Measurements from ENCODE around the gene RABL6.
"Not testable (repeated sequence)": the region's sequence is repeated elsewhere in the genome, so short reads cannot be mapped to it uniquely, and the experiment has no call there.

Gene RABL6

DNA sequence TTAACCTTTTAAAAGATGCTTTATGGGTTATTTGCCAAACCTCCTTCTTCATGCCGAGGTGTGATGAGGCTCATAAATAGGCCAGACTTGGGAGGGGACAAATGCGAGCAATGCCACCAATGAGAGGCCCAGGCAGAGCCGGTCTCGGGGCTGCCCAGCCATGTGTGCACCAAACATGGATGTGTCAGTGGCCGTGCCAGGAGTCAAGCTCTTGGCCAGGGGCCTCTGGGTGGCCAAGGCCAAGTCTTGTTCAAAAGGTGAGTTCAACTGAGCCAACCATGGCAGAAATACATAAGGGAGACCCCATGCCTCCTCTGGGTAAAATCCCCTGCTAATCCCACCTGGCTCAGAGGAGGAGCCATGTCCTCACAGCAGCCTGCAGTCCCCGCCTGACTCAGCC, 32.6 kb upstream of the RABL6 start:
- DNase-seq (ENCODE audit: low spot score) = no peak

DNA sequence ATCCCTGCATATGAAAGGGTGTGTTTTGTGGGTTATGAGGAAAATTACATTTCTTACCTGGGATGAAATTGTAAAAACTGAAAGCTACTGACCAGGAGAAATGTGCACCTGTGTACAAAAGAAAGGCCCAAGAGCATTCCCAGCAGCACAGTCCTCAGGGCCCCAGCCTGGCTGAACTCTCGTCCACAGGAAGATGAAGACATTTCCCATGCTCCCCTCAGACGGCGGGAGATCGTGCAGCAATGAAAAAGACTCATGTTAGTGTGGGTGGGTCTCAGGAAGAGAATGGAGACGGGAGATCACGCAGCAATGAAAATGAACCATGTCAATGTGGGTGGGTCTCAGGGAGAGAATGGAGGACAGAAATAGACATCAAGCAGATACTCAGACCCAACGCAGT, 30.8 kb upstream of the RABL6 start:
- DNase-seq (ENCODE audit: low spot score) = no peak

DNA sequence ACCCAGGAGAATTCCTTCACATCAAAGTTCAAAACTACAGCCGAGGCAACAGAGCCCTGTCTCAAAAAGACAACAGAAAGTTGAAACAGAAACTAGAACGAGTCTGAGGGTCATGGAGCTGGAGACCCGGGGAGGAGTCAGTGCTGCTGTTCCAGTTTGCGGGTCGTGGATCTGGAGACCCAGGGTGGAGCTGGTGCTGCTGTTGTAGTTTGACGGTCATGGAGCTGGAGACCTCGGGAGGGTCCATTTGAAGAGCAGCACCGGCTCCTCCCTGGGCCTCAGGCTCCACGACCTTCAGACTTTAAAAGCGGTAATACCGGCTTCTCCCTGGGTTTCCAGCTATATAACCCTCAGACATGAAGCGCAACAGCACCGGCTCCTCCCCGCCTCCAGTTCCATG, 30.4 kb upstream of the RABL6 start:
- DNase-seq (ENCODE audit: low spot score) = no peak

DNA sequence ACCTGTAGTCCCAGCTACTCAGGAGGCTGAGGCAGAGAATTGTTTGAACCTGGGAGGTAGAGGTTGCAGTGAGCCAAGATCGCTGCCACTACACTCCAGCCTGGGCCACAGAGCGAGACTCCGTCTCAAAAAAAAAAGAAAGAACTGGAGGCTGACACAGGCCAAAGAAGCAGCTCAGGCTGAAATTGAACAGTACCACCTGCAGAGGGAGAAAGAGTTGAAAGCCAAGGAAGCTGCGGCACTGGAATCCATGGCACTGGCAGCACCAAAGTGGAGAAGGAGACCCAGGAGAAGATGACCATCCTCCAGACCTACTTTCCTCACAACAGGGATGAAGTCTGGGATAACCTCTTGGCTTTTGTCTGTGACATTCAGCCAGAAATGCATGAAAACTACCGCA, 27.9 kb upstream of the RABL6 start:
- no peak for DNase-seq (ENCODE audit: low spot score)

DNA sequence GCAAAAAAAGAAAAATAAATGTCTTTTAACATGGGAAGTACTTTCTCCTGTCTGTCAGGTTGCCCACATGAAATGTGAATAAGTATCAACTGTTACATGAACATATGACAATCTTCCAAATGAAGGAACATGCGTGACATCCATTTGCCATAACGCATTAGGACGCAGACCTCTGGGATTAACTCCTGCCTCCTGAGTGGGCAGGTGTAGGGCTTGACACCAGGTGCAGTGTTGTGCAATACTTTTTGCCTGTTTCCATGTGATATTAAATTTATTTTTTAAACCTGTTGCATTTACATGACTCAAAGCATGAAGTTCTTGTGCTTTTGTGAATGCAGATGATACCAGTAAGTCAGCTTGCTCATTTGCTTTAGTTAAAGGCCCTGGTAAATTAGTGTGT, 25.3 kb upstream of the RABL6 start:
- no peak for DNase-seq (ENCODE audit: low spot score)

DNA sequence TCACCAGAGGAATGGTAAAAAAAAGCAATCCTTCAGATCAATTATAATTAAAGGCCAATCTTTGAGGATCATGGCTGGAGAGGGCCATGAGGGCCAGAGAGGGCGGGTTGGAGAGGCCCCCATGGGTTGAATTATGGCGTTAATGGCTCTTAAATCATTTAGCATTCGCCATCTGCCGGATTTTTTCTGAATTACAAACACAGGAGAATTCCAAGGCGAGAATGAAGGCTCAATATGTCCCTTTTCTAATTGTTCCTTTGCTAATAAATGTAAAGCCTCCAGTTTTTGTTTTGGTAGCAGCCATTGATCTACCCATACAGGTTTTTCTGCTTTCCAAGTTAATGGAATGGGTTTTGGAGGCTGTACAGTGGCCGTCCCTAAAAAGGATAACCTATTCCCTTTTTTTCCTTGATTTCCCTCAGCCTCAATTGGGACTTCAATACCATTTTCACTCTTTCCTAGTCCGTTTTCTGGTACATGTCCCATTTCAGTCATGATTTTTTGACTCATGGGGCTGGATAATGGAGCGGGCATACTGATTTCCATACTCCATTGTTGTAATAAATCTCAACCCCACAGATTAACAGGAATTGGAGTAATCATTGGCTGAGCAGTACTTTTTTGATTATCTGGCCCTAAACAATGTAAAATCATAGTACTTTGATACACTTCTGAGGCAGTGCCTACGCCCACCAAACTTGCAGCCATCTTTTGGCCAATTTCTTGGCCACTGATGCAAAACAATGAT, 23.3 kb upstream of the RABL6 start:
- no peak for DNase-seq (ENCODE audit: low spot score)

DNA sequence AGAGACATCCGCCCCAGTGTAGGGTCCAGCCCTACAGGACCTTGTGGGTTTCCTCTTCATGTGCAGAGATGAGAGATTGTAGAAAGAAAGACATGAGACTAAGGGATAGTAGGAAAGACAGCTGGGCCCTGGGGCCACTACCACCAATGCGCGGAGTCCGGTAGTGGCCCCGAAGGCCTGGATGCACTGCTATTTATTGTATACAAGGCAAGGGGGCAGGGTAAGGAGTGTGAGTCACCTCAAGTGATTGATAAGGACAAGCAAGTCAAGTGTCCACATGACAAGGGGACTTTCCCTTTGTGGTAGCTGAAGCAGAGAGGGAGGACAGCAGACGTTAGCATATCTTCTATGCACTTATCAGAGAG, 22.8 kb upstream of the RABL6 start:
- no peak for DNase-seq (ENCODE audit: low spot score)

DNA sequence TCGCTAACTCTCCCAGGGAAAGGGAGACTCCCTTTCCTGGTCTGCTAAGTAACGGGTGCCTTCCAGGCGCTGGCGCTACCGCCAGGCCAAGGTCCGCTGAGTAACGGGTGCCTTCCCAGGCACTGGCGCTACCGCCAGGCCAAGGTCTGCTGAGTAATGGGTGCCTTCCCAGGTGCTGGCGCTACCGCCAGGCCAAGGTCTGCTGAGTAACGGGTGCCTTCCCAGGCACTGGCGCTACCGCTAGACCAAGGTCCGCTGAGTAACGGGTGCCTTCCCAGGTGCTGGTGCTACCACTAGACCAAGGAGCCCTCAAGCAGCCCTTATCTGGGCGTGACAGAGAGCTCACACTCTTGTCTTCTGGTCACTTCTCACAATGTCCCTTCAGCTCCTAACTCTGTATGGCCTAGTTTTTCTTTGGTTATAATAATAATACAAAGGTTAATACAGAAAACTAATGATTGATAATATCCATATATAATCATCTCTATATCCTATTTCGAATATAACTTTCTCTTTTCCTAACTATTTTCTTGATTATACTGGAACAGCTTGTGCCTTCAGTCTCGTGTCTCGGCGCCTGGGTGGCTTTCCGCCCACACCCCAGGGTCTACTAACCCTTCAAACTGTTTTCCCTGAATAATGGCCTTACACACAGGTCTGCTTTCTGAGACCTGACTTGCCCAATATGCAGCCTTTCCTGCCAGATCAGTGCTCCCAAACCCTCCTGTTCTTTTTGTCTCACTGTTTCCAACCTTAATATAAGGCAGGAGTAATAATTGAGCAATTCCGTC, 22.0 kb upstream of the RABL6 start:
- DNase-seq (ENCODE audit: low spot score) = not testable (repeated sequence)

DNA sequence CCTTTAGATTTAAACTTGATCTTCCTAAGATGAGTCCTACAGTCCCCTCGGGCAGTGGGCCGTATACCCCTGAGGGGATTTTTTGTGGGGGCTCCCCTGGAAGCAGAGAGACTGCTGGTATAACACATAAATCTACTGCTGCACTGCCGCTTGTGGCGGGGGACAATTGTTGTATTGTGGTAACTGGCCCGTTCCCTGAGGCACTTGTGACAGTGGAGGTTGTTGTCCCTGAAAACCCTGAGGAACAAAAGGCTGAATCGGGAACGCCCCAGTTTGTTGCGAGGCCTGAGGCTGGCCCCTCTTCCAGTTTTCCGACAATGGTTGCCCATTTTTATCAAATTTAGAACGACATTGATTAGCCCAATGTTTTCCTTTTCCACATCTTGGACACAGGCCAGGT, 21.3 kb upstream of the RABL6 start:
- DNase-seq (ENCODE audit: low spot score) = peak; percentile 77

DNA sequence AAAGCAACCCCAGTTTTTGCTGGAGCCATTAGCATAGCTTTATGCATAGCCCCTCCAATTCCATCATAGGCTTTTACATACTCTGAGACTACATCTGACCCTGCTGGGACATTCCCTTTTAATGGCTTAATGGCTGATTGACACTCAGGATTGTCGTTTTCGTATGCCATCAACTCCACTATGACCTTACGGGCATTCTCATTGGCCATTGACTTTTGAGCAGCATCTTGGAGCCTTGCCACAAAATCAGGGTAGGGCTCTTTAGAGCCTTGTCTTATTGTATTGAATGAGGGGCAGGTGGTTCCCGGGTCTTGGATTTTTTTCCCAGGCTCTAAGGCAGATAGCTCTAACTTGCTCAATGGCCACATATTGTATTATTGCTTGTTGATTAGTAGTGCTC, 20.8 kb upstream of the RABL6 start:
- DNase-seq (ENCODE audit: low spot score) = not testable (repeated sequence)

DNA sequence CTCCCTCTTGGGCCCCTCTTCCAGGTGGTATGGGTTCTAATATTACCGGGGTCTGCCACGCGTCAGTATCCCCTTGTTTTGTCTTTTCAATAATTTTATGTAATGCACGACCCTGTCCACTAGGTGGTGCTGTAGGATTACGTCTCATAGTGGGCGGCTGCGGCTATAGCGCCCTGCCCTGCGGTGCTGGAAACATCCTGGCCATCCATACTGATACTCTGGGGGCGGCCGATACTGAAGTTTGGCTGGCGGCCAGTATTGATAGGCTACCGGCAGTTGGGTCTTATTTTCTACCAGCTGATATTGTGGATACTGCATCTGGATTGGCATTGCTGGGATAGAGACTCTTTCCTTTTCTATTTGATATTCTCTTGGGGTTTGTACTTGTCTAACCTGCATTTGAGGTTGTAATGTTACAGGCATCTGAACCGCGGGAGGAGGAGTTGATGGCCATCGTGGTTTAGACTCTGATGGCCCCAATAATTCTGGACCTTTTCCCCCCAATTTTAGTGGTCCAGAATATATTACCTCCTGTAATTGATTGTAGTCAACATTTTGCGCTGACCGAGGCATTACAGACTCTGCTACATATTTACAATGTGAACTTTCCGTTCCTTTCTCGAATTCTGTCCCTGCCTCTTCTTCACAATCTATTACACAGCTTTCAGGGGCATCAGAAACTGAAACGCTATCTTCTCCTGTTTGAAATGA, 19.9 kb upstream of the RABL6 start:
- peak; percentile 77 for DNase-seq (ENCODE audit: low spot score)

DNA sequence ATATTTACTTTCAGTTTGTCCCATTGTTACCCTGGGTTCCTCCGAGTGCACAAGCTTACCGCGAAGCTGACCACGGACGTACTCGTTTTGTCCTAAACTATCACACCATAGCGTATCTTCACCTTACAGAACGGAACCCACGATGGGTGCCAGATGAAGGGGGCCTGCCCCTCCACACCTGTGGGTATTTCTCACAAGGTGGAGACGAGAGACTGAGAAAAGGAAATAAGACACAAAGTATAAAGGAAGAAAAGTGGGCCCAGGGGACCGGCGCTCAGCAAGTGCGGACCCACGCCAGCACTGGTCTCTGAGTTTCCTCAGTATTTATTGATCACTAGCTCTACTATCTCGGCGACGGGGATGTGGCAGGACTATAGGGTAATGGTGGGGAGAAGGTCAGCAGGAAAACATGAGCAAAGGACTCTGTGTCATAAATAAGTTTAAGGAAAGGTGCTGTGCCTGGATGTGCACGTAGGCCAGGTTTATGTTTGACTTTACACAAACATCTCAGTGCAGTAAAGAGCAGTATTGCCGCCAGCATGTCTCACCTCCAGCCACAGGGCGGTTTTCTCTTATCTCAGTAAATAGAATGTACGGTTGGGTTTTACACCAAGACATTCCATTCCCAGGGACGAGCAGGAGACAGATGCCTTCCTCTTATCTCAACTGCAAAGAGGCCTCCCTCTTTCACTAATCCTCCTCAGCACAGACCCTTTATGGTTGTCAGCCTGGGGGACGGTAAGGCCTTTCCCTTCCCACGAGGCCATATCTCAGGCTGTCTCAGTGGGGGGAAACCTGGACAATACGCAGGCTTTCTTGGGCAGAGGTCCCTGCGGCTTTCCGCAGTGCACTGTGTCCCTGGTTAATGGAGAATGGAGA, 18.9 kb upstream of the RABL6 start:
- not testable (repeated sequence) for DNase-seq (ENCODE audit: low spot score)

DNA sequence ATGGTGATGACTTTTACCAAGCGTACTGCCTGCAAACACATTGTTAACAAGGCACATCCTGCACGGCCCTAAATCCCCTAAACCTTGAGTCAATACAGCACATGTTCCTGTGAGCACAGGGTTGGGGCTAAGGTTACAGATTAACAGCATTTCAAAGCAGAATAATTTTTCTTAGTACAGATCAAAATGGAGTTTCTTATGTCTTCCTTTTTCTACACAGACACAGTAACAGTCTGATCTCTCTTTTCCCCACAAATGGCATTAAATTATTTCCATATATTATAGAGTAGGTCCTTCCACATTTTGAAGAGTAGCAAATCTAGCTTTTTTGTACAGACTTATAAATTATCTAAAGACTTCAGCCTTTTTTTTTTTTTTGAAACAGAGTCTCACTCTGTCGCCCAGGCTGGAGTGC, 18.2 kb upstream of the RABL6 start:
- DNase-seq (ENCODE audit: low spot score) = no peak

DNA sequence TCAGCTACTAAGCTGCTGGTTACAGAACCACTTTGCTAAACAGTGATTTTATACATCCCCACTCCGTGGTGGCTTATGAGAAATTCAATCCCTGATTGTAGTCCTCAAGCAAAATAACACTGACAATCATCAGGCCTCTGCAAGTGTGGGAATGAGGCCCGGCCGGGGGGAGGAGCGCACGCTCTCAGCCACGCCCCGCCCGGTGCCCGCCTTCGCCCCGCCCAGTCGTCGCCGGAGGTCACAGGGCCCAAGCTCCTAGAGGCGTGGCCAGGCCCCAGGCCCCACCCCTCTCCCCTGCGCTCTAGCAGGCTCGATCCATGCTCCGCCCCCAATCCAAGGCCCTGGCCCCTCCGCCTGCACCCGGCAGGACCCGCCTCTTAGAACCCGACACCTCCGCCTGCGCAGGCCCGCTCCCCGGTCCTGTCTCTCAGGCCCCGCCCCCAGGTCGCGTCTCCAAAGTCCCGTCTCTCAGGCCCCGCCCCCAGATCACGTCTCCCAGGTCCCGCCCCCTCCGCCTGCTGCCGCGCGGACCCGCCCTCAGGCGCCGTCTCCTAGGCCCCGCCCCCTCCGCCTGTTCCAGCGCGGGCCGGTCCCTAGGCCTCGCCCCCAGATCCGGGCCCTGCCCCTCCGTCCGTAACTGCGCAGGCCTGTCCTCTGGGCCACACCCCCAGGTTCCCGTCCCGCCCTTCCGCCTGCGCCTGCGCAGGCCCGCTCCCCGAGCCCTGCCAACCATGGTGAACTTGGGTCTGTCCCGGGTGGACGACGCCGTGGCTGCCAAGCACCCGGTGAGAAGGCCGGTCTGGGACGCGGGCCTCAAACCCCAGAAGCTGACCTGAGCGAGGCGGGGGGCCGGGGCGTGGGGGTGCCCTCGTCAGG, 16.9 kb upstream of the RABL6 start, which contains the start of gene TMEM141:
Gene TMEM141, plus strand, starts transcription at position 705 of the 876 bp plus-strand sequence. Its CDS starts 27 bp downstream, at position 732.
- peak; percentile 100 for DNase-seq (ENCODE audit: low spot score)

DNA sequence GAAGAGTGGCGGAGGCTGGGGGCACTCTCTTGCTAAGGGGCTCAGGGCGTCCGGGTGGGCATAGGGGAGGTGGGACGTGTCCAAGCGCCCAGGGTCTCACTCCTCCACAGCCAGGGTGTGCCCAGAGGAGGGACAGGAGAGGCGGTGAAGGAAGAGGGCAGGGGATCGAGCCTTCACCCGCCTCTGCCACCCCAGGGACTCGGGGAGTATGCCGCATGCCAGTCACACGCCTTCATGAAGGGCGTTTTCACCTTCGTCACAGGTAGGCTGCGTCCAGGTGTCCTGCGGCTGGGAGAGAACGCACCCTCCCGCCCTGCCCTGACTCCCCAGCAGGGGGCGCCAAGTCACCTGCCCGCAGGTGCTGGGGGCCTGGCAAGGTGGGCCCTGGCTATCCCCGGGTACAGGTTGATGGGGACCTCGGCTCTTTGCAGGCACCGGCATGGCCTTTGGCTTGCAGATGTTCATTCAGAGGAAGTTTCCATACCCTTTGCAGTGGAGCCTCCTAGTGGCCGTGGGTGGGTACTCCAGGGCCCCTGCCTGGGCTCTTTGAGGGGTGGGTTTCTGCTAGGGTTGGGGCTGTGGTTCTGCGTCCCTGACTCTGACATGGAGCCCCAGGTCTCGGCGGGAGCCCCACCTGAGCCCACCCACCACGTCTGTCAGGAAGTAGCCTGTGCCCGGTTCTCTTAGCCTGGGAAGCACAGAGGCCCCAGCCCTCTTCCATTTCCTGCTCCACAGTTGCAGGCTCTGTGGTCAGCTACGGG, 16.1 kb upstream of the RABL6 start:
- DNase-seq (ENCODE audit: low spot score) = no peak

DNA sequence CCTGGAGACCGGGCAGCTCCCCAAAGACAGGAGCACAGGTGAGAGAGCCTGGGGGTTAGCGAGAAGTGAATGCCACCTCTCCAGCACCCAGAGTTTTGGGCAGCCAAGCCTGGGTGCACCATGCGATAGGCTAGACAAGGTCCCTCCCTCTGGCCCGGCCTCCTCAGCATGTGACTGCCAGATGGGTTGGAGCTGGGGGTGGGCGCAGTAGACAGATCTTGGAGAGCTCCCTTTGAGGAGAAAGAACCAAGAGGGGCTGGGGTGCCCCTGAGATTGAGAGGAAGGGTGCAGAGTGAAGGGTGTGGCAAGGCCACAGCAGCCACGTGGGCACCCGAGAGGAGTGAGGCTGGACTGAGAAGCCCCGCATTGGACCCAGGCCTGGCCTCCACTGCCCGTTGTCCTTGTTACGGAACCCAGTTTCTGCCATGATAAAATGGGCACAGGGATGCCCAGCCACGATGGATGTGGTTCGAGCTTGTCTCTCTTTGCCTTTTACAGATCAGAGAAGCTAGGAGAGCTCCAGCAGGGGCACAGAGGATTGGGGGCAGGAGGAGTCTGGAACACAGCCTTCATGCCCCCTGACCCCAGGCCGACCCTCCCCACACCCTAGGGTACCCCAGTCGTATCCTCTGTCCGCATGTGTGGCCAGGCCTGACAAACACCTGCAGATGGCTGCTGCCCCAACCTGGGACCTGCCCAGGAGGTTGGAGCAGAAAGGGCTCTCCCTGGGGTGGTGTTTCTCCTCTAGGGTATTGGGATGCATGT, 15.2 kb upstream of the RABL6 start:
- DNase-seq (ENCODE audit: low spot score) = no peak

DNA sequence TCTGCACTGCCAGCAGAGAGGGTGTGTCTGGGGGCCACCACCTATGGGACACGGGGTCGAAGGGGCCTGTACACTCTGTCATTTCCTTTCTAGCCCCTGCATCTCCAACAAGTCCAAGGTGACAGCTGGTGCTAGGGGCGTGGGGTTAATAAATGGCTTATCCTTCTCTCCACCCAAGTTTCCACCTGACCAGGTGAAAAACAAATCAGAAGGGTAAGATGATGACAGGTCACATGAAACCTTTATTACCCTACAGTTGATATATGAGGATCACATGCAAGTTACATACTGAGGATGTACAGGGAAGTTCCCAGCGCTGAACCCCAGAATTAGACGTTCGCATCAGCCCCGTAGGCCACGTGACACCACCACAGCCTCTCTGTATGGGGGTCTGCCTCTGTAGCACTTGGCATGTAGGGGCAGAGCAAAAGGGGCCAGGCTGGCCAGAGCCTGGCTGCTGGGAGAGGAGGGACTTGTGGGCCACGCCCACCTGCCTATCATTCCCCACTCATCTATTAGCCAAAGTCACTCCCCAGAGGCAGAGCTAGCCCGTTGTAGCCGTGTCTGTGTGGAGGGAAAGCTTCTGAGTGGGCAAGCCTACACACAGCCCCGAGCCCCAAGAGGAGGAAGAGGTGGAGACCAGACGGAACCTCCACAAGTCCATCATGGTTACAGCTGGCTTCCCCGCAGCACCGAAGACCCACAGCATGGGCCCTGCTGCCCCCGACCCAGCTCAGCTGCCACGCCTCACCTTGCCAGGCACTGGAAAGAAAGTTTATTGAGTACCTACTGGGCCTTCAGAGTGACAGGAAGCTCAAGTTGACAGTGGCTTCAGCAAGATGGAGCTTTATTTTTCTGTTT, 14.4 kb upstream of the RABL6 start:
- no peak for DNase-seq (ENCODE audit: low spot score)

DNA sequence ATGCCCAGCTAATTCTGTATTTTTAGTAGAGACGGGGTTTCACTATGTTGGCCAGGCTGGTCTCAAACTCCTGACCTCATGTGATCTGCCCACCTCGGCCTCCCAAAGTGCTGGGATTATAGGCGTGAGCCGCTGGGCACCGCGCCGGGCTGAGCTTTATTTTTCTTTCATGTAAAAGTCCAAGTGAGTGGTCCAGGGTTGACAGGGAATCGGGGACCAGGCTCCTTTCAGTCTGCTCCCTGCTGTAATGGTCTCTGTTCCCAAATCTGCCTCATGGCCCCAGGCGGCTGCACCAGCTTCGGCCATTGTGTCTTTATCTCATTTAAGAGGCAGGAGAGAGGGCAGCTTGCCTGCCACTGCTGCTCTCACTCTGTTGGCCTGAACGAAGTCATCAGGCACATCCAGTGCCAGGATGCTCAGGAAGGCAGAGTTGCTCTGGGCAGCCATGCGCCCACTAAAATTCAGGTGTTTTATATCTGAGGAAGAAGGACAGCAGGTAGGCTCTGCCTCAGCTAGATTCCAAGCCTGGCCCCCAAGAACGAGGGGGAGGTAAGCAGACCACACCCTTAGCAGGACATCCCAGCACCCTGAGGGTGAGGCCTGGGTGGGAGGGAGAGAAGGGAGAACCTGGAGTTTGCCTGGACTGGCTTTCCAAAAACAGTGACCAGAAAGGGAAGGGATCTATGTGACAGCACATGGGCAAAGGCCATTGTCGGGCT, 13.3 kb upstream of the RABL6 start:
- no peak for DNase-seq (ENCODE audit: low spot score)
